ENCODE data around the gene FNDC8.

DNA sequence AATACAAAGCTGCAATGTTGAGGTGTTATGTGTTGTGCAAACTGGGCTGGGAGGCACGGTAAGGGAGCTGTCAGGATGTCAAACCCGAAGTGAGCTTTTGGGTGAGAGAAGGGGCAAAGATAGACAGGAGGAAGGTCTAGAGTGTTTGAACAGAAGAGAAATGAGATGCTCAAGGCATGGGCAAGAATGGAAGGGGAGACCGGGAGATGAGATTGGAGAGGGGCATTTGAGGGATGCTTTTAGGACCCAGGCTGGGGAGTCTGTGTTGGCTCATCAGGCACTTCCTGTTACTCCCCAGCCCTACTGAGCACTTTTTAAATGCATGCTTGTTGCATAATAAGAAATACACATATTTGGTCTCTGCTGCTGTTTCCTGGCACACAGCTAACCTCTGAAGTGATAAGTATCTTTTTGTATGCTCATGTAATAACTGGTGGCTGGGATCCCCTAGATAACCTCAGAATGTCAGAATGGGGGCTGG lies 39.9 kb downstream of the FNDC8 start:
- TF ChIP-seq, protein P1, sequence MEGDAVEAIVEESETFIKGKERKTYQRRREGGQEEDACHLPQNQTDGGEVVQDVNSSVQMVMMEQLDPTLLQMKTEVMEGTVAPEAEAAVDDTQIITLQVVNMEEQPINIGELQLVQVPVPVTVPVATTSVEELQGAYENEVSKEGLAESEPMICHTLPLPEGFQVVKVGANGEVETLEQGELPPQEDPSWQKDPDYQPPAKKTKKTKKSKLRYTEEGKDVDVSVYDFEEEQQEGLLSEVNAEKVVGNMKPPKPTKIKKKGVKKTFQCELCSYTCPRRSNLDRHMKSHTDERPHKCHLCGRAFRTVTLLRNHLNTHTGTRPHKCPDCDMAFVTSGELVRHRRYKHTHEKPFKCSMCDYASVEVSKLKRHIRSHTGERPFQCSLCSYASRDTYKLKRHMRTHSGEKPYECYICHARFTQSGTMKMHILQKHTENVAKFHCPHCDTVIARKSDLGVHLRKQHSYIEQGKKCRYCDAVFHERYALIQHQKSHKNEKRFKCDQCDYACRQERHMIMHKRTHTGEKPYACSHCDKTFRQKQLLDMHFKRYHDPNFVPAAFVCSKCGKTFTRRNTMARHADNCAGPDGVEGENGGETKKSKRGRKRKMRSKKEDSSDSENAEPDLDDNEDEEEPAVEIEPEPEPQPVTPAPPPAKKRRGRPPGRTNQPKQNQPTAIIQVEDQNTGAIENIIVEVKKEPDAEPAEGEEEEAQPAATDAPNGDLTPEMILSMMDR (IDR thresholded peaks at IDR 0.05), result no peak
- TF ChIP-seq CBX2 (IDR thresholded peaks at IDR 0.05; ENCODE audit: borderline replicate concordance, low read depth) (no peak), JUN (IDR thresholded peaks at IDR 0.05) (no peak), NPAS2 (CRISPR knock-in tag; IDR thresholded peaks at IDR 0.05; ENCODE audit: borderline replicate concordance) (no peak), RNF2 (IDR thresholded peaks at IDR 0.05; ENCODE audit: borderline replicate concordance, low read depth) (no peak), EHMT2 (IDR thresholded peaks at IDR 0.05; ENCODE audit: low read depth) (no peak), POLR2A (IDR thresholded peaks at IDR 0.05; ENCODE audit: low read length) (no peak), CEBPB (IDR thresholded peaks at IDR 0.05) (no peak), SMC3 (IDR thresholded peaks at IDR 0.05) (no peak), EP300 (IDR thresholded peaks at IDR 0.05) (no peak), POLR2AphosphoS2 (conservative IDR thresholded peaks at IDR 0.05; ENCODE audit: low read length) (no peak), FOXS1 (CRISPR knock-in tag; IDR thresholded peaks at IDR 0.05) (no peak)
- TF ChIP-seq, protein P2, sequence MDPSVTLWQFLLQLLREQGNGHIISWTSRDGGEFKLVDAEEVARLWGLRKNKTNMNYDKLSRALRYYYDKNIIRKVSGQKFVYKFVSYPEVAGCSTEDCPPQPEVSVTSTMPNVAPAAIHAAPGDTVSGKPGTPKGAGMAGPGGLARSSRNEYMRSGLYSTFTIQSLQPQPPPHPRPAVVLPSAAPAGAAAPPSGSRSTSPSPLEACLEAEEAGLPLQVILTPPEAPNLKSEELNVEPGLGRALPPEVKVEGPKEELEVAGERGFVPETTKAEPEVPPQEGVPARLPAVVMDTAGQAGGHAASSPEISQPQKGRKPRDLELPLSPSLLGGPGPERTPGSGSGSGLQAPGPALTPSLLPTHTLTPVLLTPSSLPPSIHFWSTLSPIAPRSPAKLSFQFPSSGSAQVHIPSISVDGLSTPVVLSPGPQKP (IDR thresholded peaks at IDR 0.05; ENCODE audit: low read depth, low read length), result no peak
- TF ChIP-seq, protein P3, sequence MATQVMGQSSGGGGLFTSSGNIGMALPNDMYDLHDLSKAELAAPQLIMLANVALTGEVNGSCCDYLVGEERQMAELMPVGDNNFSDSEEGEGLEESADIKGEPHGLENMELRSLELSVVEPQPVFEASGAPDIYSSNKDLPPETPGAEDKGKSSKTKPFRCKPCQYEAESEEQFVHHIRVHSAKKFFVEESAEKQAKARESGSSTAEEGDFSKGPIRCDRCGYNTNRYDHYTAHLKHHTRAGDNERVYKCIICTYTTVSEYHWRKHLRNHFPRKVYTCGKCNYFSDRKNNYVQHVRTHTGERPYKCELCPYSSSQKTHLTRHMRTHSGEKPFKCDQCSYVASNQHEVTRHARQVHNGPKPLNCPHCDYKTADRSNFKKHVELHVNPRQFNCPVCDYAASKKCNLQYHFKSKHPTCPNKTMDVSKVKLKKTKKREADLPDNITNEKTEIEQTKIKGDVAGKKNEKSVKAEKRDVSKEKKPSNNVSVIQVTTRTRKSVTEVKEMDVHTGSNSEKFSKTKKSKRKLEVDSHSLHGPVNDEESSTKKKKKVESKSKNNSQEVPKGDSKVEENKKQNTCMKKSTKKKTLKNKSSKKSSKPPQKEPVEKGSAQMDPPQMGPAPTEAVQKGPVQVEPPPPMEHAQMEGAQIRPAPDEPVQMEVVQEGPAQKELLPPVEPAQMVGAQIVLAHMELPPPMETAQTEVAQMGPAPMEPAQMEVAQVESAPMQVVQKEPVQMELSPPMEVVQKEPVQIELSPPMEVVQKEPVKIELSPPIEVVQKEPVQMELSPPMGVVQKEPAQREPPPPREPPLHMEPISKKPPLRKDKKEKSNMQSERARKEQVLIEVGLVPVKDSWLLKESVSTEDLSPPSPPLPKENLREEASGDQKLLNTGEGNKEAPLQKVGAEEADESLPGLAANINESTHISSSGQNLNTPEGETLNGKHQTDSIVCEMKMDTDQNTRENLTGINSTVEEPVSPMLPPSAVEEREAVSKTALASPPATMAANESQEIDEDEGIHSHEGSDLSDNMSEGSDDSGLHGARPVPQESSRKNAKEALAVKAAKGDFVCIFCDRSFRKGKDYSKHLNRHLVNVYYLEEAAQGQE (IDR thresholded peaks at IDR 0.05), result no peak

Data from A549 (cell line).